GM21825 (cell line): ENCODE measurements around the gene CDK8.

ENCODE experiments used
- ATAC-seq: cut with Tn5 transposase; IDR thresholded peaks from one replicate; pipeline ENCODE4 v1.9.1; 2021; ENCODE audit warnings: mild to moderate bottlenecking, moderate library complexity; ENCODE audit not compliant: unreplicated experiment

Gene CDK8

DNA sequence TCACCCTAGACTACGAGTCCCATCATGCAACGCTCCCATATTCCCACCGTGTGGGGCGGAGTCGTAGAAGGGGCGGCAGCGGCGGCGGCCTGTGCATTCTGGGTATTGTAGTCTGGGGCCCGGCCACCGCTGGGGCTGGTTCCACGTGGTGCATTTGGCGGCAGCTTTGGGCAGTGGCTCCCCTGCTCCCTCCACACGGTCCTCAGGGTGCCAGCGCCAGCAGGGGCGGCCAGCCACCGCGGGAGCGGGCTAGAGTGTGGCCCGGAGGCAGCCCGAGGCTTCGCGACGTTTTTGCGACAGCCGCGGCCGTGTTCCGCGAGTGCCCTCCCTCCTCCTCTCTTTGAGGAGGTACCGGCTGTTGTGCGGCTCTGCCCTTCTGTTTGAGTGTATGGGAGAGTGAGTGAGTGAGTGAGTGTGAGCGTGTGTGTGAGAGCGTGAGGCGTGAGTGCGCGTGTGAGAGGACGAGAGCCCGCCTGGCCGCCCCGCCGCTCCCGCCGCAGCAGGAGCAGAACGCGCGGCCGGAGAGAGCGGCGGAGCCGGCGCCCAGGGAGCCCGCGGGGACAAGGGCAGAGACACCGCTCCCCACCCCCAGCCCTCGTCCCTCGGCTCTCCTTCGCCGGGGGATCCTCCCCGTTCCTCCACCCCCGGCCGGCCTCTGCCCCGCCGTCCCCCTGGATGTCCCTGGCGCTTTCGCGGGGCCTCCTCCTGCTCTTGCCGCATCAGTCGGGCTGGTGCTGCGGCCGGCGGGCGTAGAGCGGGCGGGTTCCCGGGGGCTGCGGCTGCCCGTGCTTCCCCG, at the start of gene CDK8:
CDK8 (plus strand) TSS at position 343 of the 796 bp plus-strand sequence. CDS start 513 bp downstream, outside the sequence.
- ATAC-seq, result peak; percentile 85

DNA sequence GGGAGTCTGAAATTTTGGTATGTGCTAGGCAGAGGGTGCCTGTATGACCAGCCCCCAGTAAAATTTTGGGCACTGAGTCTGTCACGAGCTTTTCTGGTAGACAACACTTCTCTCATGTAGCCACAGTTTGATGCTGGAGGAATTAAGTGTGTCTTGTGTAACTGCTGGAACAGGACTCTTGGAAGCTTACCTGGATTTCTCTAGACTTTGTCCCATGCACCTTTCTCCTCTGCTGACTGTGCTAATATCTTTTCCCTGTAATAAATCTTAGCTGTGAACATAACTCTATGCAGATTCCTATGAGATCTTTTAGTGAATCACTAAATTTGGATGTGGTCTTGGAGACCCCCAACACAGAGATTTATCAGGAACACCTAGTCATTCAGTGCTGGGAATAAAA, 45.6 kb upstream of the CDK8 start:
- ATAC-seq, result no peak

DNA sequence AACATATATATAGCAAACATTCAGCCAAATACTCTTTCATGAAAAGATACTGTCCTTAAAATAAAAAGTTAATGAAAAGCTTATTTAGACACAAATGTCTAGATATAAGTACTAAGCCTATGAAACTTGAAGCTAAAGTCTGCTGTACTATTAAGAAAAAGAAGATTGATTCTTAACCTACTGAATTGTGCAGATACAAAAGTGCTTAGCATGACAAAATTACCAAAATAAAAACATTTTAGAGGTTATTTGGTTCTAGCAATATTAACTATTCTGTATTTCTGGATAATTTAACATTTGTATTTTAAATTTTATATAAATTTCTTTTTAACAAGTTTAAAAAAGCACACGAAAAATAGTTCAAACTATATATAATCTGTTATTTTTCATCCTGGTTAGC, 40.6 kb upstream of the CDK8 start:
- no peak for ATAC-seq

DNA sequence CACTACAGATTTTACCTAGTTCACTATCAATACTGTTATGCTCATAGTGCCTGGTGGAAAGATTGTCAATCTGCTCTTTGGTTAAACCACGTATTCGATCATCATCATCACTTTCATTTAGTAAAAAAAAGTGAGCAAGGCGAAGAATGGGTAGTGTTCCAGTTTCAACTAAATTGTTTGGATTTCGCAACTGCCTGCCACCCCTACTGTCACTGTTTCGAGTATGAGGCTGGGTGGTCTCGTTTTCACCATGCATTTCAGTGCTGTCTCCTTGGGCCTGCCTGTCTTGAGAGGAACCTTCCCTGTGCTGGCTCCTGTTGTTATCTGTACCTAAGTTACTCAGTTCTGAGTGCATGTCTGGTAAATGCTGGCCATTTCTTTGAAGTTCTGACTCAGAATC, 39.9 kb upstream of the CDK8 start:
- no peak for ATAC-seq

DNA sequence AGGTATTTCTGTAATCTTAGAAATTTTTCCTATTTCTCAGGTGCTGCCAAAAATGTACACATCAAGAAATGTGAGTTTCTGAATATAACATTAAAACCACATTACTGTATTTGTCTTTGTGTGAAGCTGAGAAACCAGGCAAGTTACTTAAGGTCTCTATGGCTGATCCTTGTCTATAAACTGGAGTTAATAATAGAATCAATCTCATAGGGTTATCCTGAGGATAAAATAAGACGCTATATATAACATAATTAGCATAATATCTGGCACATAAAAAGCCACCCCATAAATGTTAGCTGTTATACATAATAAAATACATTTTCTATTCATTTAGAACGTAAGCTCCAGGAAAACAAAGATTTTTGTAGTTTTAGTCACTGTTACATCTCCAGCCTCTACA, 37.9 kb upstream of the CDK8 start:
- no peak for ATAC-seq

DNA sequence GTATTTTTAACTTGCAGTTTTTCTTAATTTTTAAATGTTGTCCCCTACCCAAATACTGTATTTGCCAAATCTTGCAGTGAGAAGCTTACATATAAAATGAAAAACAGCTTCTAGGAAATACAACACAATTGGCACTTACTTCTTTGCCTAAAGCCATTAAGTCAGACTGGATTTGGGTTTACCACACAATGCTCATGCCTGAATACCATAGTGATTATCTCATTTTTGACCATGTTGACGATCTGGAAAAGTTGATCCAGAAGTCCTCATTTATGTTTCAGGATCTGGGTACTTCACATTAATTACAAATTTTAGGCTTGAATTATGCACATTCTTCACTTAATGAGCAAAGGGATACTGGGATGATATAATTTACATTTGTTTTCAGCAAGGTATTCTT, 34.2 kb upstream of the CDK8 start:
- no peak for ATAC-seq

DNA sequence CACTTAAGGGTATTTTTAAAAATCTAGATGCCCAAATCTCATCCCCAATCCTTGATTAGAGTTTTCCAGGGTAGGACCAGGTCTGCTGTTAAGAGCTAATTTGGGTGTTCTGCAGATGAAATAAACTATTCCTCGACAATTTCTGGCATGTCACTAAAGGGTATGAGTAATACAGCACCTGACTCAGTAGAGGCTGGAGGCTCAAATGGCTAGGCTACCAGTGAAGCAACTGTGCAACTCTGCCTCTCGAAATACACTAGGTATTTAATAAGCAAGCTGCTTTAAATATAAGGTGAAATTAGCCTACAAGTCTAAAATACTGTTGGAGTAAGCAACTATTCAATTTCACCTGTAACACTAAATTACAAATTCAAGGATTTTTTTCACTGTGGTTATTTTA, 33.4 kb upstream of the CDK8 start:
- no peak for ATAC-seq

DNA sequence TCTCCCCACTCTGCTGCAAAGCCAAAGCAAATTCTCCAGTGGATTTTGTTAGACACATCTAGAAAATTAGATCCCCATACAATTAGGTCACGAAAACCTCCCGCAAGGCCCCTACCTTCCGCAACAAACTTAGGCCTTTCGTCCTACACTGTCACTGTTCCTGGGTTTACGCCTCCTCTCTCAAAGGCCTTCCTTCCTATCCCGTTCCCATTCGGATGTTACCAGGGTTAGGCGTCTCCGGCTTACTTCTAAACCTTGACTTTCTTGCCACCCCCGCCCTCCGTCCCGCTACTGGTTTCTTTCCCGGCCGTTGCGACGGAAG, 32.6 kb upstream of the CDK8 start:
- peak; percentile 18 for ATAC-seq

DNA sequence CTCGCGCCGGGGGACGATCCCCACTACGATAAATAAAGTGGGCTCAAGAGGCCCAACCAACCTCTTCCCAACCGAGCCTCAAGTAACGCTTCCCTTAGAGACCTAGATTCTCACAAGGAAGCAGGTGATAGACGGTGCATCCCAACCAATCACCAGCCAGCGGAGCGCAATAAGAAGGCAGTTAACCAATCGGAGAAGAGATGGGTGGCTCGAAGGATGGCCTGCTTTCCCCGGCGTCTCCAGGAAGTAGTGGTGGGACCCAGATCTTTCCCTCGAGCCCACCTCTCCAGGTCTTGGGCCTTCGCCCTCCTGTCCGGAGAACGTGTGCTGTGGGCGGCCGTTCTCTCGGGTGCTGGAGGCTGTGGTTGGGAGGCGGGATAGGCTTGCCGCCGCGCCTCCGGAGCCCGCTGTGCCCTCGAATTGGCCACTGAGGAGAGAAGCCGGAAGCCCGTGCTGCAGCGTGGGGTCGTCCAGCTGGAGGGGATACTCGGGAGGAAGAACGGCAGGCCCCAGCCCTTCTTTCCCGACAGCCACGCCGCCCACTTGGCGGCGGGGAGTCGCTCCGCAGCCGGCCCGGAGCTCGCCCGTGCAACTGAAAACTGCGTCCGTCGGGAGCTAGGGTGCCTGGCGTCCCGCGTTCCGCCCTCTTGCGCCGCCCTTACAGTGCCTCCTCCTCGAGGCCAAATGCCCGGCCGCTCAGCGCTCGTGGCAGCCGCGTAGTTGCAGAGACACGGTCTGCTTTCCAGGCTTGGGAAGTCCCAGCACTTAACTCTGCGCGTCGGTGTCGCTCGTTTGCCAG, 32.0 kb upstream of the CDK8 start, which contains the start of gene RNF6:
RNF6 (minus strand) TSS at position 594 of the 799 bp plus-strand sequence. CDS start 2,665 bp downstream, outside the sequence.
- peak; percentile 91 for ATAC-seq

DNA sequence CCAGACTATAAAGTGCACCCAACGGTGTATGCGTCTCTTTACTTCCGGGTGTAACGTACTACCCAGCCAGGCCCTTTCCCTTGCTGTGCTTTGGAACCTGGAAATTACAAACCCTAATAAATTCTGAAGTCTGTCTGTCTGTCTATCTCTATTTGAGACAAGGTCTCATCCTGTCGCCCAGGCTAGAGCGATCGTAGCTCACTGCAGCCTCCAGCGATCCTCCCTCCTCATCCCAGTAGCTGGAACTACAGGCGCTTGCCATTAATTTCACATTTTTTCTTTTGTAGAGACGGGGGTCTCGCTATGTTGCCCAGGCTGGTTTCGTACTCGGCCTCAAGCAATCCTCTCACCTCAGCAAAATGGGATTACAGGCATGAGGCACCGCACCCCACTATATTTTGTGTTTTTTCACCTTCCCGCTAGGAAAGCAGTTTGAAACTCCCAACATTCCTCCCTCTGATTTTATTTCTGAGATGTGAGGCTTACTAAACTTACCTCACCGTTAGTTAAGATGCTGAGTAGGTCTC, 31.3 kb upstream of the CDK8 start:
- ATAC-seq, result peak; percentile 45

DNA sequence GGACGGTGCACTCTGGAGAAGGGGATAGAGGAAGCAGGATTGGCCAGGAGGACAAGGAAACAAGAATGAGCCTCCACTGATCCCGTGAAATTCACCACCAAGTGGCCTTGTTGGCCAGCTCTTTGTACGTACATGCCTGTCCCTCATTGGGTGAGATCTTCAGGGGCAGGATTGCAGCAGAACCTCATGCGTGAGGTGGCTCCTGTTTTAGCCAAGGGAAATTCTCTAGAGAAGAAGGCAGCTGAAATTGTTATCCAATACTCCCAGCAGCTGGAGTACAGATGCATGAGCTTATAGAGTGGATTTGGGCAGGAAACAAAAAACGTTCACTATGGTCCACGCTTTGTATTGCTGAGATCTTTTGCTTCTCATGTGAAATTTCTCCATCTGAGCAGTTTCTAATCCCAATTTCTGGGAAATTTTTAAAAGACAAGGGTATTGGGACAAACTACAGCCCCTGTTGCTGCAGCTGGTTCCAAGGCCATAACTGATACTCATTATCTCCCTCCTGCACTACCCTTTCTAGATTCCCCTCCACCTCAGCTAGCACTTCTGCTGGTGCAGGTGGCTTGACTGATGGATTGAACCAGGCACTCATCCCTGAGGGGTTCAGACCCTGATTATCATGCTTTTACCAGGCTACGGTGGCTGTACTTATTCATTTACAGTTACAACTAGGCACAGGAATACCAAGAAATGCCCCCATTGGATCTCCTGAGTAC, 27.9 kb upstream of the CDK8 start:
- no peak for ATAC-seq

DNA sequence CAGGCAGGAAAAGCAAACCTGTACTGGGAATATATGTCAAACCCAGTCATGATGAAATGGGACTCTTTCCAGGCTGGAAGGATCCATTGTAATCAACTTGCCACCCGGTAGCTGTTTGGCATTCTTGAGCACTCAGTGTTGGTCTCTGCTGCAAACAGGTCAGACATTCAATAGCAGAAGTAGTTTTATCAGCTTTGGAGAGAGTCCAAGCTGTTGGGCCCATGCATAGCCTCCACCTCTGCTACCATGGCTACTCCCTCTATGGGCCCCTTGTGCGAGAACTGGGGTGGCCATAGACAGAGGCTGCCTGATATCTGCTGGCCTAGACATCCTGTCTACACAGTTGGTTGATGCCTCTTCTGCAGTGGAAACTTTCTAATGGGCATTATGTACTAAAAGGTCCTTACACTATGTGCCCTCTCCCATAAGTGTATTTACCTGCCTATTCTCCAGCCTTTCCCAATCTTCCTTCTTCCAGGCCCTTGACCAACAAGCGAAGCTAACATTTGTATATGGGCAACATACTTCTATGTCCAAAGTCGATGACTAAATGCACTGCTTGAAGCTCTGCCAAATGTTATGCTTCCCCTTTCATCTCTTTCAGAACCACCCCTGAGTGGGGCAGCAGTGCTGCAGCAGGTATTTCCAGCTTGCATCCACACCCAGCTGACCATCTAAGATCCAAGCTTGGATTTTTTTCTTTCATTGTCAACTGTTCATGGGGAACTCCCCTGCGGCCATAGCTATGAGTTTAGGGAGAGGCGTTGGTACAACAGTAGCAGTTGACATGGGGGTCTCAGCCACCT, 26.6 kb upstream of the CDK8 start:
- ATAC-seq, result no peak

DNA sequence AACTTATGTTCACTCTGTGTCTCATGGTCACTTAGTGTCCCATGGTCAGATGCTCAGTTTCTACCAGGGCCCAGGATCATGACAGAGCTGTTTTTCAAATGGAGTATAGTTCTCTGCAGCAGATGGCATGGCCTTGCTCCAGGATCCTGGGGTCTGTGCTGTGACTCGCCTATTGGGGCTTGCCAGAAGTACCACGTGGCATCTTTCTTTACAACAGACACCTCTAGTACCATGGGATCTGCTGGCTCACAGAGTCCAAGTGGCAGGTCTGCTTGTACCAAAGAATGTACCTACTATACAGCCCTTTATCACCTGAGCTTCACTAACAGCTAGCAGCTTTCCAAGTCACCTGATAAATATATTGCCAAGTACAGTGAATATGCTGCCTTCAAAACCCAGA, 25.8 kb upstream of the CDK8 start:
- ATAC-seq, result no peak

DNA sequence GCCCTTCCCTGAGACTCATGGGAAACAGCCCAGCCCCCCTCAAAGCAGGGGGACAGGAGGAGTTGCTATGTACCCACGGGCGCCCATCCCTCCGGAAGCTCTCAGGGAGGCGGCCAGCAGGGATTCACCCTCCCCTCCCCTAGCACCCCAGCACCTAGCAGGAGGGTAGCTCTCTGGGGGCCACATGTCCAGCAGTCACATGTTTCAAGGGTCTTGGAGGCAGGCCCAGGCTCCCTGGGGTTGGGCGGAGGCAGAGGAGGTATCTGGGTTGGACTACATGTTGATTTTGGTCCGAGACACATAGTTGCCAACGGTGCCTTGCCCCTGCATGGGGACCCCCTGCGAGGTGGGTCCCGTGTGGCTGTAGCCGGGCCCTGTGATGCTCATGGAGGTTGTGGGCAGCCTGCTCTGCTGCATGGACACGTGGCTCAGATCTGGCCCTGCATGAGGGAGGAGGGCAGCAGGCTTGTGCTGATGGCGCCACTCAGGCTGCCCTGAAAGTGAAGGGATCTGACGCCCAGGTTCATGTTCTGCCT, 24.8 kb upstream of the CDK8 start:
- no peak for ATAC-seq

DNA sequence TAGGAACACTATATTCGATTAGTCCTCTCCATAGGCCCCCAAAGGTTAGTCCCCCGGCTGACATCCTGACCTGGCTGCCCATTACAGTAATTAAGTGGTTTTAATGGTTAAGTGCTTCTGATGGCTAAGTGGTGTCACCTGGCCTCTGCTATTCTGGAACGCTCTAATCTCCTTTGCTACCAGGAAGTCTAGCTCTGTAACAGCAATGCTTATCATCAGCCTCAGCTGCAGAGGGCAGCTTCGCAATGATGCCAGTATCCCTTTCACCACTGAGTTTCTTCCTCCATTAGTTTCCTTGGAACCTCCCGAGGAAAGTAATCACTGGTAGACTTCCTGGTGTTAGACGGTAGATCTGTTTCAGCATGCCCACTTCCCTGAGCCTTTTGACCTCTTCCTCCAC, 23.2 kb upstream of the CDK8 start:
- ATAC-seq, result no peak

DNA sequence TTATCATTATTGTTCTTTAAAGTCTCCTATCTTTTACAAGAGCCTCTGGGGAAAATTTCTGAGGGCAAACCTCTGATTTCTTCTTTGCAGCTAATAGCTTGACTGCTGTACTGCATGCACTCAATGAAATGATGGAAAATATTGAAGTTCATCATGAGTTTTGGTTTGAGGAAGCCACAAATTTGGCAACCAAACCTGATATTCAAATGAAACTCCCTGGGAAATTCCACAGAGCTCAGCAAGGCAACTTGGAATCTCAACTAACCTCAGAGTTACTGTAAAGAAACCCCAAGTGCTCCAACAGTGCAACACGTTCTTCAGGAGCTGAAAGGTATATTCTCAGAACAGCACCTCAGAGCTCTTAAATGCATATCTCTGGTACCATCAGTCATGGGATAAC, 17.6 kb upstream of the CDK8 start:
- ATAC-seq, result no peak

DNA sequence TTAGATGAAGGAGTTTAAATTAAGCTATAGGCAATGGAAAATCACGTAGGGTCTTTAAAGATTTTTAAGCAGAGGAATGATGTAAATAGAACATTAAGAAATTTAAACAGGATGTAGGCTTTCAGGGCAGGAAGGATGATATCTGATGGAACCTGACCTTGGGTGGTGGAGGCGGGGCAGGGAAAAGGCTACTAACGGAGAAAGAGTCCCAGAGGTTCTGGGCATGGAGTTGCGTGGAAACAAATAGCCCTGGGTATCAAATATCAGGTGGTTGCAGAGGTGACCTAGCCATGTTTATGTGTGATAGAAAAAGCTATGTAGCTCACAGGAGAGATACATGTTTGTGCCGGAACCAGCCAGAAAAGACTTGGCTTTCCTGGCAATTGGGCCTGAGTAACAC, 7.8 kb upstream of the CDK8 start:
- no peak for ATAC-seq

DNA sequence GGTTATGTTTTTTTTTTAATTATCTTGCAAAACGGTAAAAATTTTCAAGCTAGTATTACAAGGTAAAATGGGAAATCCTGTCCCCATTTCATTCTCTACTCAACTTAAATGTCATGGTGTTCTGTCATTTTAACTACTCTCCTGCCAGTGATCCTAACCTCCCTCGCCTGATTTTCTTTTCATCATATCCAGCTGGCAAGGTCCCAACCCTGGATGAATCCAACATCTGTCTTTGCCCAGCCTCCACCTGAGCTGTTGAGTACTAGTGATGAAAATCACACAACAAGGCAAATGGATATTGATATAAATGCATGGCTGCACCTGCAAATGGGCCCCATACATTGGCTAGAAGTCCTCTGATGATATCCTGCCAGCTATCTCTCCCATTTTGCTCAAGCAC, 6.9 kb upstream of the CDK8 start:
- no peak for ATAC-seq

DNA sequence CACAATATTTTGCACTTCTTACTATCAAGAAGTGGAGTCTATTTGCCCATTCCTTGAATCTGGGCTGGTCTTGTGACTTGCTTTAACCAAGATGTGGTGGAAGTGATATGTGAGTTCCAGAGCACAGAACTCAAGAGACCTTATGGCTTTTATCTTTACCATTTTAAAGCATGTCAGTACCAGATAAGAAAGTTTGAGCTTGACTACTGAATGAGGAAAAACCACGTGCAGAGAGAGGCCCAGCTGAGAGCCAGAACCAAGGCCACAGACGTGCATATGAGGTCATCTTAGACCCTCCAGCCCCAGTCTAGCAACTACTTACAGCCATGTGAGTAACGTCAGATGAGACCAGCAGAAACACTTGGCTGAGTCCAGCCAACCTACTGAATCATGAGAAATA, 6.3 kb upstream of the CDK8 start:
- no peak for ATAC-seq

DNA sequence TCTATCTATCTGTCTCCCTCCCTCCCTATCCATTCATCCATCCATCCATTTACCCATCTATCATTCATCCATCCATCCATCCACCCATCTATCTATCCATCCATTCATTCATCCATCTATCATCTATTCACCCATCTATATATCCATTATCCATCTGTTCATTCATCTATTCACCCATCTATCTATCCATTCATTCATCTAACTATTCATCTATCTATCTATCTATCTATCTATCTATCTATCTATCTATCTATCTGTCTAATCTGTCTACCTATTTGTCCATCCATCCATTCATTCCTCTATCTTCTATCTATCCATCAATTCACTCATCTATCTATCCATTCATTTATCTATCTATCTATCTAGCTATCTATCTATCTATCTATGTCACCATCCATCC, 4.4 kb upstream of the CDK8 start:
- no peak for ATAC-seq
